ENCODE results near the gene COX5B. TPM values are rescaled to one million over a fixed set of nuclear protein-coding genes. Genes with fewer than 3 reads are reported as not detected.

COX5B gene
- total and polyA plus RNA-seq, 9 of the 15 experiments (the other 6 are each of a cell fraction or from before 2014, with no cell fraction given), result 154 to 1,424 (median 487) TPM

- TF ChIP-seq ZBTB11 (CRISPR knock-in tag; IDR thresholded peaks at IDR 0.05) (no peak), GABPB1 (CRISPR knock-in tag; IDR thresholded peaks at IDR 0.05) (0 out of 2 replicates have a peak, but pooled peaks have one; percentile 23), ZNF24 (IDR thresholded peaks at IDR 0.05) (peak; percentile 49; the same call in 1 of the 2 replicates), DEAF1 (CRISPR knock-in tag; IDR thresholded peaks at IDR 0.05) (peak; percentile 99), ARNT (IDR thresholded peaks at IDR 0.05) (no peak), RB1 (IDR thresholded peaks at IDR 0.05; ENCODE audit: low read depth) (0 out of 2 replicates have a peak, but pooled peaks have one; percentile 36), ZNF780A (CRISPR knock-in tag; IDR thresholded peaks at IDR 0.05) (no peak), HDGF (IDR thresholded peaks at IDR 0.05) (peak; percentile 39; the same call in 1 of the 2 replicates), SMARCE1 (IDR thresholded peaks at IDR 0.05) (no peak), JUND (IDR thresholded peaks at IDR 0.05; ENCODE audit: borderline replicate concordance, low read depth, low read length) (peak; percentile 53; the same call in 1 of the 2 replicates), JUND (tag; IDR thresholded peaks at IDR 0.05; ENCODE audit: borderline replicate concordance, low read depth, low read length) (no peak; the same call in 2 of the 3 replicates), NBN (IDR thresholded peaks at IDR 0.05; ENCODE audit: low read depth) (peak; percentile 61; the same call in 1 of the 2 replicates), L3MBTL2 (IDR thresholded peaks at IDR 0.05) (peak; percentile 35; the same call in 1 of the 2 replicates), TOE1 (IDR thresholded peaks at IDR 0.05; ENCODE audit: borderline replicate concordance) (0 out of 2 replicates have a peak, but pooled peaks have one; percentile 41), TOE1 (CRISPR knock-in tag; IDR thresholded peaks at IDR 0.05; ENCODE audit: borderline replicate concordance, low read depth) (no peak), ARID2 (IDR thresholded peaks at IDR 0.05) (peak; percentile 99), YBX1 (IDR thresholded peaks at IDR 0.05) (no peak), ZKSCAN8 (CRISPR knock-in tag; IDR thresholded peaks at IDR 0.05) (no peak)
Measured at GRCh38 chr2:97697252-97698235, 51.7 kb downstream of the COX5B start (continued).

Data from K562 (cell line).